HEK293 (cell line): ENCODE data around the gene BMPR2.

ENCODE experiments used
- ATF2 ChIP-seq: fragments of 450-650 bp; formaldehyde crosslinking; IDR thresholded peaks from 2 replicates; pipeline ENCODE4 v1.5.1; 2016; ENCODE audit warnings: missing biosample characterization, missing genetic modification characterization, low read depth
- CTCF ChIP-seq: fragments of 450-650 bp; formaldehyde crosslinking; IDR thresholded peaks from 2 replicates; pipeline ENCODE4 v1.5.1; 2016; ENCODE audit warnings: missing biosample characterization, missing genetic modification characterization
- MYNN ChIP-seq: fragments of 450-650 bp; formaldehyde crosslinking; IDR thresholded peaks from 2 replicates; pipeline ENCODE4 v1.5.1; 2016; ENCODE audit warnings: missing biosample characterization, missing genetic modification characterization, borderline replicate concordance
- TSHZ1 ChIP-seq: fragments of 450-650 bp; formaldehyde crosslinking; IDR thresholded peaks from 2 replicates; pipeline ENCODE4 v1.5.1; 2016; ENCODE audit warnings: missing biosample characterization, missing genetic modification characterization, borderline replicate concordance
- ZNF335 ChIP-seq: fragments of 450-650 bp; formaldehyde crosslinking; conservative IDR thresholded peaks from 2 replicates; pipeline ENCODE4 v1.5.1; 2016; ENCODE audit warnings: missing biosample characterization, missing genetic modification characterization
- ZNF555 ChIP-seq: fragments of 450-650 bp; formaldehyde crosslinking; conservative IDR thresholded peaks from 2 replicates; pipeline ENCODE4 v1.5.1; 2017; ENCODE audit warnings: missing biosample characterization, mild to moderate bottlenecking, missing genetic modification characterization, inconsistent platforms
- ZNF561 ChIP-seq: fragments of 450-650 bp; IDR thresholded peaks from 2 replicates; pipeline ENCODE4 v1.5.1; 2018; ENCODE audit warnings: missing biosample characterization, missing genetic modification characterization, borderline replicate concordance
- ZSCAN23 ChIP-seq: fragments of 450-650 bp; formaldehyde crosslinking; IDR thresholded peaks from 2 replicates; pipeline ENCODE4 v1.5.1; 2016; ENCODE audit warnings: missing biosample characterization, missing genetic modification characterization

- TF ChIP-seq ZNF561 (tag by site-specific recombination) (no peak), TSHZ1 (tag by site-specific recombination) (no peak), CTCF (tag by site-specific recombination) (no peak), ZSCAN23 (tag by site-specific recombination) (no peak), ATF2 (no peak), ZNF555 (tag by site-specific recombination) (no peak), ZNF335 (tag by site-specific recombination) (no peak), MYNN (no peak)
Observed at GRCh38 chr2:202545523-202545922, 169.4 kb downstream of the BMPR2 start.
